Ascending aorta (tissue), 2 donors: ENCODE results near the gene ZNF80. TPM values are rescaled to one million over a fixed set of nuclear protein-coding genes. Genes with fewer than 3 reads are reported as not detected.
"Not testable (repeated sequence)": the region's sequence is repeated elsewhere in the genome, so short reads cannot be mapped to it uniquely, and the experiment has no call there.

Experiments used
- DNase-seq, 2 donors: peaks; one replicate each; pipeline ENCODE4 v3.0.0-alpha.2; 2019; ENCODE audit warnings: low spot score in 2 of 2
- H3K27ac ChIP-seq, 2 donors: fragments of 200-600 bp; sonication (generic); one replicate each; pipeline ENCODE4 v1.5.1; 2016 to 2017; ENCODE audit warnings: mild to moderate bottlenecking in 1 of 2
- H3K27me3 ChIP-seq: fragments of 200-600 bp; sonication (generic); one replicate; pipeline ENCODE4 v1.5.1; 2017
- H3K36me3 ChIP-seq, 2 donors: fragments of 200-600 bp; sonication (generic); one replicate each; pipeline ENCODE4 v1.5.1; 2016
- H3K4me1 ChIP-seq, 2 donors: fragments of 200-600 bp; sonication (generic); one replicate each; pipeline ENCODE4 v1.5.1; 2016 to 2017; ENCODE audit warnings: mild to moderate bottlenecking in 1 of 2
- H3K4me3 ChIP-seq, 2 donors: fragments of 200-600 bp; sonication (generic); one replicate each; pipeline ENCODE4 v1.5.1; 2016 to 2017; ENCODE audit warnings: mild to moderate bottlenecking in 1 of 2
- H3K9me3 ChIP-seq, 2 donors: fragments of 200-600 bp; sonication (generic); one replicate each; pipeline ENCODE4 v1.5.1; 2016
- CTCF ChIP-seq, 3 experiments: fragments of 200-600 bp in 2 of 3; fragments of 450-650 bp in 1 of 3; sonication (generic) in 2 of 3; IDR thresholded peaks; one replicate each; pipeline ENCODE4 v1.5.1; 2016 to 2019; ENCODE audit warnings: antibody characterized with exemption in 3 of 3, mild to moderate bottlenecking in 1 of 3, moderate library complexity in 1 of 3
- intact Hi-C: fragments of 100-400 bp; cut with DNase I; formaldehyde crosslinking; loops from one replicate; pipeline ENCODE4 v1.15.1; 2023
- total RNA-seq: library from RNA; depleted of rRNA; stranded (reverse); fragments of >200 nt; gene quantifications from one replicate; pipeline ENCODE4 v1.1.0, GENCODE V29; 2016

Gene ZNF80
- total RNA-seq, 1 donor from 2014 or later = 23.7 TPM

- Histone ChIP-seq H3K27ac (no peak overlapping the region), H3K27me3 (no peaks in the 10 kb centered on the region), H3K9me3 (peaks cover 0 to 6% of the 10 kb centered on the region in 2 donors), H3K4me1 (no peaks in the 10 kb centered on the region), H3K36me3 (no peaks in the 10 kb centered on the region), H3K4me3 (no peak overlapping the region)
- TF ChIP-seq CTCF (IDR thresholded peaks at IDR 0.05) = no peak
- intact Hi-C loops = no loop called here
- no peak for DNase-seq
Measured at GRCh38 chr3:114241262-114241661, 3.9 kb upstream of the ZNF80 start.

DNA sequence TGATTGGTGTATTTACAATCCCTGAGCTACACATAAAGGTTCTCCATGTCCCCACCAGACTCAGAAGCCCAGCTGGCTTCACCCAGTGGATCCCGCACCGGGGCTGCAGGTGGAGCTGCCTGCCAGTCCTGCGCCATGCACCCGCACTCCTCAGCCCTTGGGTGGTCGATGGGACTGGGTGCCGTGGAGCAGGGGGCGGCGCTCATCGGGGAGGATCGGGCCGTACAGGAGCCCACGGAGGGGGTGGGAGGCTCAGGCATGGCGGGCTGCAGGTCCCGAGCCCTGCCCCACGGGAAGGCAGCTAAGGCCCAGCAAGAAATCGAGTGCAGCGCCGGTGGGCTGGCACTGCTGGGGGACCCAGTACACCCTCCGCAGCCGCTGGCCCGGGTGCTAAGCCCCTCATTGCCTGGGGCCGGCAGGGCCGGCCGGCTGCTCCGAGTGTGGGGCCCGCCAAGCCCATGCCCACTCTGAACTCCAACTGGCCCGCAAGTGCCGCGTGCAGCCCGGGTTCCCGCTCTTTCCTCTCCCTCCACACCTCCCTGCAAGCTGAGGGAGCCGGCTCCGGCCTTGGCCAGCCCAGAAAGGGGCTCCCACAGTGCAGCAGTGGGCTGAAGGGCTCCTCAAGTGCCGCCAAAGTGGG is 888 bp upstream of the ZNF80 start:
- H3K36me3 ChIP-seq, H3K4me1 ChIP-seq, DNase-seq, H3K4me3 ChIP-seq, intact Hi-C loops, H3K27me3 ChIP-seq, H3K9me3 ChIP-seq, H3K27ac ChIP-seq: not testable (repeated sequence)

DNA sequence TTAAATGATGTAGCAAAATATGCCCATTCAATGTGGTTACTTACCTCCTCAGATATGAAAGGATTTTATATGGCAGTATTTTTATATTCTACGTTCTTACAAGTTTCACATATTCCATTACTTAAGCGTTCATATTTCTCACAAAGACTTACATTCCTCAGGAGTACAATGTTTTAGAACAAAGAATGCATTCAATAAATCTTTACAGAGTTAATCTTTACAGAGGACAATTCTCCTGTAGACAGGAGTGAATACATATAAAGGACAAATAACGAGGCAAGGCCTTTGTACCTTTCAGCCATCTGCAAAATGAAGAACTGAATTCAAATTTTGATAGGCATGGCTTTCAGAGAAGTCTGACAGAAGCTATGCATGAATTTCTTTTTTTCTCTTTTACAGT is 1.9 kb downstream of the ZNF80 start:
- no peak overlapping the region for H3K4me3 ChIP-seq
- TF ChIP-seq CTCF (IDR thresholded peaks at IDR 0.05) = no peak

DNA sequence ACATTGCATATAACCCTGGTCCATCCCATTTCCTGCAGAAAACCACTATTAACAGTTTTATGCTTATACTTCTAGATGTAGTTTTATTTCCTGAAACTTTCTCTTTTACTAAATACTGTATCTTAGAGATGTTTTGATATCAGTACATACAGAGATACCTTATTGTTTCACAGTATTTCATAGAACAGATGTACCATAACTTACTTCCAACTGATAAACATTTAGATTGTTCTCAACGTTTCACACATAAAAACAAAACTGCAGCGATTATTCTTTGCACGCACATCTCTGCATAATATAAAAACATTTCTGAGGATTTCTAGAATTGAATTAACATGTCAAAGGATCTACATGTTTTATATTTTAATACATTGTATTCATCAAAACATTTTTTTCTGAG is 2.6 kb downstream of the ZNF80 start:
- Histone ChIP-seq H3K27me3 (no peaks in the 10 kb centered on the region), H3K4me3 (no peak overlapping the region), H3K27ac (no peak overlapping the region), H3K4me1 (no peaks in the 10 kb centered on the region), H3K9me3 (no peaks in the 10 kb centered on the region), H3K36me3 (no peaks in the 10 kb centered on the region)
- no peak for DNase-seq
- no peak for TF ChIP-seq CTCF (IDR thresholded peaks at IDR 0.05)
- intact Hi-C loops = no loop called here

More for the DNA sequence above, 1.9 kb downstream of the ZNF80 start:
- no peaks in the 10 kb centered on the region for H3K4me1 ChIP-seq
- H3K36me3 ChIP-seq = no peaks in the 10 kb centered on the region
- DNase-seq = no peak
- intact Hi-C loops = no loop called here
- H3K9me3 ChIP-seq = no peaks in the 10 kb centered on the region
- H3K27ac ChIP-seq = no peak overlapping the region
- no peaks in the 10 kb centered on the region for H3K27me3 ChIP-seq

DNA sequence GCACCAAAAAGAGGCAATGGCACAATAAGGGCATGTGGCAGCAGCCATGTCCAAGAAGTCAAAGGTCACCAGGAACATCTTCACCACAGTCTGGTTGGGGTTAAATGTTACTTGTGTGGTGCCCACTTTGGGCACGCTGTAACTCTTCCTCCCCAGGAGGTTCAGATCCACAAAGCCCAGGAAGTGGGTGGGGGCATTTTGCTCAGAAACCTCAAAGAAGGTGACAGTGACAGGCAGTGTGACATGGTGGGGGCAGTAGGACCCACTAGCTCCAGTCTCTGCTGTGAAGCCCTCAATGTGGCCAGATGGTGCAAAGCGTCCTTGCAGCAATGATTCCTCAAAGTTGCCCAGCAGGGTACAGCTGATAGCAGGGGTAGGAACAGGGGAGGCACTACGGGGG is 5.8 kb downstream of the ZNF80 start:
- Histone ChIP-seq H3K36me3 (no peaks in the 10 kb centered on the region), H3K27ac (no peak overlapping the region), H3K27me3 (no peaks in the 10 kb centered on the region), H3K4me1 (no peaks in the 10 kb centered on the region), H3K4me3 (no peak overlapping the region), H3K9me3 (no peaks in the 10 kb centered on the region)
- intact Hi-C loops = no loop called here
- TF ChIP-seq CTCF (IDR thresholded peaks at IDR 0.05) = no peak
- DNase-seq = no peak

DNA sequence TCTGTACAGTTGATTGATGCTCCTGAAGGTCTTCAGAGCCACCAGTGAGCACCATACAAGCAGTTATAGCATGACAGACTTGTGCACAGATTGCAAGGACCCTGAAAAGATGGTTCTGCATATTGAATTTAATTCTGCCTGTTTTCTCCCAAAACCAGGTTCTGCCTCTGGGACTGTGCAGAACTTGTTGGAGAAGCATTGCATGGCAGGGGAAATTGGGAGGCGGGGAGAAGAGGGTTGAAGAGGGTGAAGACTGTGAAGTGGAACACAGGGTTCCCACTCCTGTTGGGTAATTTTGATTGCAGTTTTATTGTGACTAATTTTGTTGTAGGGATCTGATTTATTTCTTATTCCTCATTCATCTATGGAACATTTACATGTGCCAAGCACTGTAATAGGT is 10.3 kb downstream of the ZNF80 start:
- no peak for DNase-seq
- H3K27me3 ChIP-seq = no peaks in the 10 kb centered on the region

More for the DNA sequence above, 10.3 kb downstream of the ZNF80 start:
- intact Hi-C loops = no loop called here
- Histone ChIP-seq H3K27ac (no peak overlapping the region), H3K36me3 (no peaks in the 10 kb centered on the region), H3K4me1 (no peaks in the 10 kb centered on the region), H3K9me3 (peaks cover 0 to 13% of the 10 kb centered on the region in 2 donors), H3K4me3 (no peak overlapping the region)
- TF ChIP-seq CTCF (IDR thresholded peaks at IDR 0.05) = no peak
